A673 (cell line): Measurements from ENCODE around the gene LMF2. TPM values are rescaled to one million over a fixed set of nuclear protein-coding genes. Genes with fewer than 3 reads are reported as not detected.

Experiments used
- BruUV-seq: library from RNA; stranded (reverse); fragments of 400-500 nt; replicated peaks from 2 replicates; lab custom pipeline; 2021; lab: Mats Ljungman, UMichigan
- CTCF ChIA-PET: fragments of 300-600 bp; sonication (Branson Sonifier 250); formaldehyde crosslinking; loops from one replicate; lab custom pipeline; 2022; ENCODE audit warnings: antibody characterized with exemption; lab: Charles Lee
- POLR2A ChIA-PET: fragments of 300-600 bp; sonication (Branson Sonifier 250); formaldehyde crosslinking; loops from one replicate; lab custom pipeline; 2022; ENCODE audit warnings: antibody characterized with exemption; ENCODE audit not compliant: low non-redundant PET; lab: Charles Lee
- DNase-seq: peaks from one replicate; pipeline ENCODE4 v3.0.0-alpha.2; 2015; ENCODE audit warnings: low spot score
- H3K27ac ChIP-seq: fragments of 200-600 bp; sonication (generic); 2 replicates; pipeline ENCODE4 v1.5.1; 2016; ENCODE audit warnings: mixed run types, low read depth, mild to moderate bottlenecking, mixed read lengths, antibody characterized with exemption, low read length; ENCODE audit not compliant: poor library complexity, severe bottlenecking
- H3K27me3 ChIP-seq: fragments of 200-600 bp; sonication (generic); replicated peaks from 2 replicates; pipeline ENCODE4 v1.6.1; 2017; ENCODE audit warnings: mixed run types, low read depth, mild to moderate bottlenecking, mixed read lengths, antibody characterized with exemption, low read length; ENCODE audit not compliant: insufficient read depth, poor library complexity
- H3K36me3 ChIP-seq: fragments of 200-600 bp; sonication (generic); 2 replicates; pipeline ENCODE4 v1.6.1; 2016; ENCODE audit warnings: mixed run types, mild to moderate bottlenecking, mixed read lengths, antibody characterized with exemption, low read length; ENCODE audit not compliant: insufficient read depth, poor library complexity, severe bottlenecking
- H3K4me1 ChIP-seq: fragments of 200-600 bp; sonication (generic); 2 replicates; pipeline ENCODE4 v1.6.1; 2017; ENCODE audit warnings: mixed run types, mild to moderate bottlenecking, mixed read lengths, antibody characterized with exemption, low read length; ENCODE audit not compliant: insufficient read depth, poor library complexity, severe bottlenecking
- H3K4me3 ChIP-seq: fragments of 200-600 bp; sonication (generic); 2 replicates; pipeline ENCODE4 v1.5.1; 2016; ENCODE audit warnings: low read depth, mixed run types, mild to moderate bottlenecking, mixed read lengths, low read length; ENCODE audit not compliant: poor library complexity, severe bottlenecking
- H3K9me3 ChIP-seq: fragments of 200-600 bp; sonication (generic); 2 replicates; pipeline ENCODE4 v1.6.1; 2016; ENCODE audit warnings: mixed run types, low read depth, mild to moderate bottlenecking, mixed read lengths, antibody characterized with exemption, low read length; ENCODE audit not compliant: poor library complexity, severe bottlenecking
- CTCF ChIP-seq: fragments of 300-800, 200-600 bp; sonication (generic); conservative IDR thresholded peaks from 2 replicates; pipeline ENCODE4 v1.5.1; 2017; ENCODE audit warnings: low read depth, mild to moderate bottlenecking, antibody characterized with exemption, low read length, moderate library complexity, mixed read lengths
- EZH2 ChIP-seq: fragments of 200-600 bp; sonication (generic); IDR thresholded peaks from 2 replicates; pipeline ENCODE4 v1.6.1; 2017; ENCODE audit warnings: borderline replicate concordance, low read depth, mild to moderate bottlenecking, mixed read lengths, antibody characterized with exemption, low read length; ENCODE audit not compliant: poor library complexity, severe bottlenecking
- intact Hi-C: fragments of 100-400 bp; cut with micrococcal nuclease; formaldehyde crosslinking; loops from one replicate; pipeline ENCODE4 v1.10.0; 2022; ENCODE audit not compliant: unreplicated experiment
- total RNA-seq: library from RNA; stranded (reverse); gene quantifications from 2 replicates; pipeline ENCODE4 v1.2.3, GENCODE V29; 2021

Gene LMF2
- total RNA-seq, 1 experiment from 2014 or later = 79.2 TPM

GRCh38 chr22:50506611-50507420, 686 bp downstream of the LMF2 start:
- Histone ChIP-seq H3K36me3 (peaks cover 35% of the 10 kb centered on the region), H3K27me3 (no peaks in the 10 kb centered on the region), H3K4me3 (peak overlapping the region; percentile 99), H3K4me1 (peaks cover 18% of the 10 kb centered on the region), H3K27ac (peak overlapping the region; percentile 88), H3K9me3 (no peaks in the 10 kb centered on the region)
- ChIA-PET POLR2A (no interaction called here), CTCF (interaction anchor here (1.2 kb wide), 1 partner anchor 114 kb away, joined by 3 read pairs; no protein-coding TSS in a partner anchor)
- BruUV-seq = TSS peak; percentile 44
- no peak for TF ChIP-seq CTCF
- intact Hi-C loops = no loop called here
- DNase-seq = no peak

DNA sequence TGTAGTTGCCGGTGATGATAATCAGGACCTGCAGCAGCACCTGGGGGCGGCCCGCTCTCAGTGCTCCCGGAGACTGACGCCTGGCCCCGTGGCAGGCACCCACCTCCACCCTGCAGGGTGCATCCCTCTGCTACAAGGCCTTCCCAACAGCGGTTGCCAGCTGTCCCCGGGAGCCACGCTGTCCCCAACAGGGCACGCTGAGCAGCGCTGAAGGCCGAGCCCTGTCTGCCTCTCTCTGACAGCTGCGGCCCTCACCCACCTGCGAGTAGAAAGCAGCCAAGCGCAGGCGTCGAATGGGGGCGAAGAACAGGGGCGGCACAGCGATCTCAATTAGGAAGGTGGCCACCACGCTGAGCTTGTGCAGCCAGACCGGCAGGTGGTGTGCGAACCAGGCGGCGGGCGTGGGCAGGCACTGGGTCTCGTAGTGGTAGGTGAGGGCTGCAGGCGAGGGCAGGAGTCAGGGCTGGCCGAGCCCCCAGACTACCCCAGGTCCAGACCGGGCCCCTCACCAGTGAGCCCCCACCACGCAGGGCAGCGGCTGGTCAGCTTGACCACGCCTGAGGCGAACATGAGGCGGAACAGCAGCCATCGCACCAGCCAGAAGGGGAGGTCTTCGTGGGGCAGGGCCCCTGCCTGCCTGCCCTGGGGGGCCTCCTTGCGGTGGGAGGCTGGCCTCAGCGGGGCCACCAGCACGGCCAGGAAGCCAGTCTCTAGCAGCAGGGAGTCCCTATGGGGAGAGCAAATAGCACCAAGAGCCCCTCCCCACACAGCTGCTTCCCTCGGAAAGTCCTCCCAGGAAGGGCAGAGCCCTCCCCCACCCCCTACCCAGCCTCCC, 1.5 kb downstream of the LMF2 start:
- H3K9me3 ChIP-seq = no peaks in the 10 kb centered on the region
- intact Hi-C loops = no loop called here
- CTCF ChIA-PET = no interaction called here
- H3K27me3 ChIP-seq = no peaks in the 10 kb centered on the region
- TF ChIP-seq EZH2 (no peak), CTCF (no peak)
- BruUV-seq = no TSS peak
- H3K4me3 ChIP-seq = peak overlapping the region; percentile 99
- POLR2A ChIA-PET = no interaction called here
- peaks cover 35% of the 10 kb centered on the region for H3K36me3 ChIP-seq
- H3K27ac ChIP-seq = no peak overlapping the region
- peaks cover 18% of the 10 kb centered on the region for H3K4me1 ChIP-seq
- no peak for DNase-seq

GRCh38 chr22:50505276-50505775, 2.2 kb downstream of the LMF2 start:
- Histone ChIP-seq H3K27me3 (no peaks in the 10 kb centered on the region), H3K27ac (no peak overlapping the region), H3K9me3 (no peaks in the 10 kb centered on the region), H3K36me3 (peaks cover 32% of the 10 kb centered on the region), H3K4me1 (peaks cover 18% of the 10 kb centered on the region), H3K4me3 (no peak overlapping the region)
- ChIA-PET CTCF (no interaction called here), POLR2A (no interaction called here)
- TF ChIP-seq EZH2 (no peak), CTCF (no peak)
- intact Hi-C loops = no loop called here
- no peak for DNase-seq
- no TSS peak for BruUV-seq
